Kidney (tissue), 14 donors: Measurements from ENCODE around the gene GINM1. TPM values are rescaled to one million over a fixed set of nuclear protein-coding genes. Genes with fewer than 3 reads are reported as not detected.

Source experiments
- DNase-seq, 5 donors: peaks; one replicate each; pipeline ENCODE4 v3.0.0-alpha.2; 2013 to 2020
- FAIRE-seq: peaks from 2 replicates; lab custom pipeline; 2012; peaks lifted over from hg19 to GRCh38; lab: Jason Lieb, UNC
- H3K27ac ChIP-seq, 2 donors: one replicate each; pipeline ENCODE4 v1.7.0; 2013; ENCODE audit warnings: low read depth in 2 of 2, low read length in 2 of 2, inconsistent platforms in 1 of 2
- H3K27me3 ChIP-seq: one replicate; pipeline ENCODE4 v1.7.1; 2013; ENCODE audit warnings: low read length, inconsistent platforms; ENCODE audit not compliant: control insufficient read depth, insufficient read depth
- H3K36me3 ChIP-seq, 3 donors: one replicate each; pipeline versions ENCODE4 v1.7.0 to v1.7.1; 2013; ENCODE audit warnings: low read length in 3 of 3, control low read depth in 1 of 3, inconsistent platforms in 1 of 3; ENCODE audit not compliant: insufficient read depth in 3 of 3, control insufficient read depth in 2 of 3
- H3K4me1 ChIP-seq, 3 donors: one replicate each; pipeline versions ENCODE4 v1.7.0 to v1.7.1; 2013; ENCODE audit warnings: low read length in 3 of 3, inconsistent platforms in 1 of 3, low read depth in 1 of 3; ENCODE audit not compliant: control insufficient read depth in 2 of 3, insufficient read depth in 2 of 3
- H3K4me3 ChIP-seq, 3 donors: one replicate each; pipeline versions ENCODE4 v1.7.0 to v1.8.1; 2013; ENCODE audit warnings: low read length in 3 of 3, control low read depth in 1 of 3, inconsistent platforms in 1 of 3
- H3K9ac ChIP-seq, 3 donors: one replicate each; pipeline versions ENCODE4 v1.7.0 to v1.7.1; 2013; ENCODE audit warnings: low read length in 3 of 3, control low read depth in 1 of 3, inconsistent platforms in 1 of 3
- H3K9me3 ChIP-seq, 3 donors: one replicate each; pipeline versions ENCODE4 v1.7.0 to v1.7.1; 2013; ENCODE audit warnings: low read length in 3 of 3, control low read depth in 1 of 3, inconsistent platforms in 1 of 3; ENCODE audit not compliant: control insufficient read depth in 2 of 3, insufficient read depth in 1 of 3
- CTCF ChIP-seq: IDR thresholded peaks from 3 replicates; pipeline ENCODE4 v1.5.1; 2012; ENCODE audit warnings: mild to moderate bottlenecking, moderate library complexity, borderline replicate concordance; ENCODE audit not compliant: insufficient read depth; ENCODE audit errors: extremely low read depth
- intact Hi-C: fragments of 100-400 bp; cut with DNase I; formaldehyde crosslinking; loops from one replicate; pipeline ENCODE4 v1.11.1; 2022
- polyA plus RNA-seq: library from polyadenylated mRNA; stranded (reverse); fragments of 350-450 nt; fragmentation: Illumina TruSeq; extraction: RNeasy Lipid Tissue Mini Kit (QIAGEN cat#74804); gene quantifications from one replicate; pipeline ENCODE4 v1.2.3, GENCODE V29; 2014; ENCODE audit warnings: low read depth, low replicate concordance; ENCODE audit not compliant: insufficient read depth
- total RNA-seq: library from RNA; stranded (reverse); fragmentation: NEBNext Ultra II Directional; extraction: Animal tissue kit (Norgen Biotek cat#: 25700); gene quantifications from one replicate; pipeline ENCODE4 v1.2.1, GENCODE V29; 2021
- donor health status: control.
- donor health status: control.
- donor health status: control.
- donor health status: control.
- donor health status: control.
- donor health status: DM: yes; HTN: yes; CAD: no.
- donor health status: Normal renal cell carcinoma (clear cell type).

The GINM1 gene
- total and polyA plus RNA-seq, 2 donors from 2014 or later = 58.9 to 81.7 TPM

GRCh38 chr6:149559389-149559788 lies 6.8 kb upstream of the GINM1 start:
- H3K9ac ChIP-seq = no peak overlapping the region
- FAIRE-seq (no peak), DNase-seq (no peak)
- H3K4me1 ChIP-seq = no peaks in the 10 kb centered on the region
- no peak overlapping the region for H3K4me3 ChIP-seq
- no peaks in the 10 kb centered on the region for H3K9me3 ChIP-seq
- no peak for TF ChIP-seq CTCF
- no peak overlapping the region for H3K27ac ChIP-seq
- H3K36me3 ChIP-seq = no peaks in the 10 kb centered on the region
- intact Hi-C loops = no loop called here
- no peaks in the 10 kb centered on the region for H3K27me3 ChIP-seq

- FAIRE-seq = no peak
- DNase-seq = no peak
- Histone ChIP-seq H3K36me3 (no peaks in the 10 kb centered on the region), H3K4me3 (no peak overlapping the region), H3K9ac (no peak overlapping the region), H3K27ac (no peak overlapping the region), H3K4me1 (no peaks in the 10 kb centered on the region), H3K27me3 (no peaks in the 10 kb centered on the region), H3K9me3 (no peaks in the 10 kb centered on the region)
- intact Hi-C loops = no loop called here
- peak; percentile 19 for TF ChIP-seq CTCF
Measured at GRCh38 chr6:149560736-149561135, 5.4 kb upstream of the GINM1 start.

GRCh38 chr6:149563203-149563927 lies 2.8 kb upstream of the GINM1 start:
- H3K9me3 ChIP-seq = no peaks in the 10 kb centered on the region
- TF ChIP-seq CTCF = no peak
- H3K27ac ChIP-seq = no peak overlapping the region
- H3K36me3 ChIP-seq = no peaks in the 10 kb centered on the region
- no peak for FAIRE-seq
- no peak overlapping the region for H3K9ac ChIP-seq
- DNase-seq = peak in 1 of 5 donors; percentile 9
- intact Hi-C loops = no loop called here
- H3K27me3 ChIP-seq = no peaks in the 10 kb centered on the region
- H3K4me1 ChIP-seq = peaks cover 0 to 3% (median 0%) of the 10 kb centered on the region in 3 donors
- no peak overlapping the region for H3K4me3 ChIP-seq
